Activated CD4-positive, alpha-beta T cell treated with anti-CD3 and anti-CD28 coated beads, Interleukin-2, amount 50 U/mL, for 48 hours (primary cell): Measurements from ENCODE around the gene OPN3.
A peak's percentile ranks its signal among the peaks of the same experiment; 100 is the strongest.

ENCODE experiments used
- DNase-seq, 2 experiments: peaks; one replicate each; pipeline ENCODE4 v3.0.0-alpha.2; 2020

Gene OPN3

GRCh38 chr1:241644259-241644658, 4.1 kb upstream of the OPN3 start:
- DNase-seq: no peak

DNA sequence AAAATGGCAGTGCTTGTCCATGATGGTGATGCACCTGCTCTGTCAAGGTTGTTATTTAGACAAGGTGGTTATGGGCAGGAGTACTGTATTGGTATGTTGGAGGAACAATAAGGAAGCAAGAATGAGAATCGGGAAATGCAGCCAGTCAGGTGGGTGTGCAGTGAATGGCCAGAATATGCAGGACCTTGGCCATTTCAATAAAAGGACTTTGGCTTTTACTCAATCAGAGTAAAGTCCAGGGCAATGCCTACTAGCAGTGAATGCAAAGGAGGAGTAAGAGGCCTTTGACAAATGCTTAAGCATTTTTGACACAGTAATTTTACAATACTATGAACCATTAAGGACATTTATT, 2.4 kb upstream of the OPN3 start:
- no peak for DNase-seq

DNA sequence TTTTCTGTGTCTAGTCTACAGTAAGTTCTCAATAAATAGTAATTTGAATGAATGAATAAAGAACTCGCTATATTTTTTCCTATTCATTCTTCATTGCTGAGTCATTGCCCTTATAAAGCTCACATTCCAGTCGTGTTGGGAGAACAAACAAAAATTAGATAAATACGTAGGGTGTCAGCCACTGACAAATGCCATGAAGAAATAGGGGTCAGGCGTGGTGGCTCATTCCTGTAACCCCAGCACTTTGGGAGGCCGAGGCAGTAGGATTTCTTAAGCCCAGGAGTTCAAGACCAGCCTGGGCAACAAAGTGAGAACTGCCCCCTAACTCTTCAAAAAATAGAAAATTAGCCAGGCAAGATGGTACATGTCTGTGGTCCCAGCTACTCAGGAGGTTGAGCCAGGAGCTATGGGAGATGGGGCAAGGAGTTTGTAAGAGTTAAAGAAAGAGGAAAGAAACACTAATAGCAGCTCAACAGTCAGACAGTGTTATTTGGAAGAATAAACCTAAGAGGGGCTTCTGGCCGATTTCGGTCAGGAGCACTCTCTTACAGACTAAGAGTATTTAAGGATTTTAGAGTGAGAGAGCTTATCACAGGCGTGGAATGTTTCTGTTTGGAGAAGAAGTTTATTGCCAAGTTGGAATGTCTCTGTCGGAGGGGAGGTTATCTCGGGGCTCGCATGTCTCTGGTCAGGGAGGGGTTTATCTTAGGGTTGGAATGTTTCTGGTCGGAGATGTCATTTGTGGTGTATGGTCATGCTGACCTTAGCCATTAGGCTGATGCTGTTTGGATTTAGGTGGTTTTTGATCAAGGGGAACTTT, 1.8 kb upstream of the OPN3 start:
- no peak for DNase-seq

DNA sequence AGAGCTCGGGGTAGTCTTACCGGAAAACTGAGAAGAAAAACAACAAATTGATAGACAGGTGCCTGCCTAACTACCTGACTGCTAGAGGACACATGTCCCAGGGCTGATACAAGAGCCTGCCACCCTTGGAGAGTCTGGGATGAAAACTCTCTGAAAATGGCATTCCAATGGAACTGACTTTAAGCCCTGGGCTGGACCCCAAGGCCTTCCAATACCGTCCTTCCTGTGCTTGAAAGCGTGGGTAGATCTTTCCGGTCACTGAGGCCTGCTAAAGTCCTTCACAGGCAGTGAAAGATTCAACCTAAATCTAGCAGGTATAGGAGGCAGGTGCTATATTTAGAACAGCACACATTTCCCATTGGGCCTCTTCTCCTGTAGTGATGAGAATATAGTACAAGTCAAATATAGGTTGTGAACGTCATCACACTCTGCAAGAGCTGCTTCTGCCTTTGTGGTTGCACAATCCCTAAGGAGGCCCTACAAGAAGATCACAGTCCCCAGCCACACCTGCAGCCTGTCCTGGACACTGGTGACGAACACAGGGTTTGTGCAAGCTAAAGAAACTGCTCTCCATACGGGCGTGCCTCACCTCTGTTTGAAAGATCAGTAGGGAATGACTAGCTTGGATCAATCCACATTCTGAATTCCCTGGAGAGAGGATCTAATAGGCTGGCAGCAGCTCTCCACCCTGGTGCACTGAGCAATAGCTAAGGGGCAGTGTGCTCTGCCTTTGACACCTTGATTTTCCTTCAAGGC, 876 bp upstream of the OPN3 start:
- peak in 1 of 2 experiments; percentile 5 for DNase-seq

- peak; percentile 44 to 50 for DNase-seq
Observed at GRCh38 chr1:241639623-241640148, 483 bp downstream of the OPN3 start.

DNA sequence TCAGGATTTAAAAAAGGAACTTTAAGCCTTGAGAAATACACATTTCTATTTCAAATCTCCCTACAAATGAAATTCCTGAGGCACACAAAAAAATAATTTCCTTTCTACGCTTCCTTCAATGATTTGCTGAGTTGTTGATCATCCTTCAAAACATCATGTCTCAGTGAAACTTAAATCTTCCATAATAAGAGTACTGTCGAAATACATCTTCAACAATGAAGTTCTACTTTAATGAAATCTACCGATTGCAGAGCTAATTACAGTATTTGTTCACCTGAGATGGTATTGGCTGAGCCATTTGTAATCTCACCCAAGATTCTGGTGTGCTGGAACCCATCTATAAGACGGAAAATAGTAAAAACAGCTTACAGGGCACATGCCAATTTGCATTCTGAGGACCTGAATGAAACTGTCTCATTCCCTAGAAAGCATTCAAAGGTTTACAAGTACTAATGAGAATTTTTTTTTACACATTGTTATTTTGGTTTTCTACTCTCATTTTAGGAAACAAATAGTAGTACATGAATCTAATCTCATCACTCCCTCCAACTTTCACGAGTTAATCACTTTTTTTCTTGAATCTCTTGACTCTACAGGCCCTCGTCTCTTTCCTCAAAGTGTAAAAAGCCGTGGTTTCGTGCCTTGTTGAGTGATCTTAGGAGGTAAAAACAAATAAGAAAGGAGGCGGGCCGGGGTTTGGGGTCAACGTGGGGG, 1.1 kb downstream of the OPN3 start:
- DNase-seq: no peak

GRCh38 chr1:241638099-241638682, 2.0 kb downstream of the OPN3 start:
- no peak for DNase-seq

DNA sequence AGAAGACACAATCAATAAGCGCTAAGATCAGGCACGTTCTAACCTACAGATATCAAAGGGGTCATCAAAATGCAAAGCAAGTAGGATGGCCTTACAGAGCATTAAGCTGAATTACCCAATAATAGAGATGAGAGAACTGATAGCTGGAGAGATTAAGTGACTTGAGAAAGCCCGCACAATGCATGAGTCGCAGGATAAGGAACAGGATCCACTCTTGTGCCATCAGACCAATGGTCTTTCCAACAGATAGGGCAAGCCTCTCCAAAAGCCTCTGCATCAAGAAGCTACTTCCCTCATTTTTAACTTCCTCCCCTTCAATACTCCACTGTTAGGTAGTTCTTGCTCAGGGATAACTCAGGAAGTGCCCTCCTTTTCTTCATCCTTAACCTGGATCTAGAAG, 2.6 kb downstream of the OPN3 start:
- DNase-seq: no peak

DNA sequence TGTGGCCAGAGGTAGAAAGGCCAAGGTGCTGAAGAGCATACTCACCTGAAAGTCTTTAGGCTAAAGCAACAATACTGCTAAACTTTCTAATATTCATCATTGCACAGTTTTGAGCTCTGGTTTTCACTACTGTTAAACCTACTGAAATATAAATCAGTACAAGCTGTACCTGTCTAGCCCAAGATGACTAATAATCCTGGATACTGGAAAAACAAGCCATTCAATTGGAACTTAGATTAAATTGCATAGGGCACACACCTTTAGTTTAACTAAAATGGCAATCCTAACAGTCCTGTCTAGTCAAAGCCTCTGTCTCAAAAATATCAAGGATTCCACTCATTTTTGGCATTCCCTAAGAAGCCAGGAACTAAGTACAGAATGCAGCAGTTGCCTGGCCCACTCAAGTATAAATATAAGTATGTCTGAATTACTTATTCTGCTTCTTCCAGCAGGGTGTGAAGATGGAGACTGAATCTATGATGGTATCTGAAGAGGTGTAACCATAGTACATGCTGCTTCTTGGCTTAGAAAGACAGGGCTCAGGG, 3.1 kb downstream of the OPN3 start:
- no peak for DNase-seq

DNA sequence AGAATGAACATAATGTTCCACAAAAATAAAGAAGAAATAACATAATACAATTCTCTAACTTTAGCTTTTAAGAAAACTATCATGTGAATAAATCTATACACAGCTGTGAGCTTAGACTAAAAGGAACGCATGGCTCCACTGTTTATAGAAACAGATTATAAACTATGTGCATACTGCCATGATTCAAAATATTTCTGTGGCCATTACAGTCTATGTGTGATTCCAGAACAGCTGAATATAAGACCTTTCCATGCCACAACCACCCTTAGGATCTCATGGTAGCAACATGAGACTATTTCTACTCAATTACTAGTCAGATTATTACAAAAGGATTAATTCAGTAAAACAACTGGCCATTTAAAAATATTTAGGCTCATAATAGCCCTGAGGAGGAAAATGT, 3.9 kb downstream of the OPN3 start:
- no peak for DNase-seq

DNA sequence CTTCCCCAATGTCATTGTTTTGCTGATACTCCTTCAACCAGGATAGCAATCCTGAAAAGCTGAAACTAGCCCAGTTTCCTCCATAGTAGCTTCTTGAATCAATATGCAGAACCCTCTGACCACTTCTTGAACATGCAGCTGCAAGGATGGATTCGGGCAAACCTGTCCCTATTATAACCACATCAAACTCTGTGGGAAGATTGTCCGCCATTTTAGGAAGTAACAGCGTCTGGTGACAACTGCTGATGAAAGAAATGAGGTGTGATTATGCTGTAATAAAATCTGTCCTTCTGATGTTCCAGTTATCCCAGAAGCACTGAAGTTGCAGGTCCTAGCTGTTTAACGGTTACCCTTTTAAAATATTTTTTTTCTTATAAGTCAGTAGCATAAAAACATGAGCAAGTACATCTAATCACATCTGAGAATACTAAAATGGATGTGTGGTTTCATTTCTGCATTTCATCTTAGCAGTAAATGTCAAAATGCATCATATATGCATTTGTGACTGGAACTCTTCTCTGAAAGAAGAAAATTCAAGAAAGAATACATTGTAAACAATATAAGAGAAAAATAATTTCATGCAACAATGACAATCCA, 4.5 kb downstream of the OPN3 start:
- no peak for DNase-seq

- no peak for DNase-seq
Observed at GRCh38 chr1:241632987-241633386, 7.2 kb downstream of the OPN3 start.

DNA sequence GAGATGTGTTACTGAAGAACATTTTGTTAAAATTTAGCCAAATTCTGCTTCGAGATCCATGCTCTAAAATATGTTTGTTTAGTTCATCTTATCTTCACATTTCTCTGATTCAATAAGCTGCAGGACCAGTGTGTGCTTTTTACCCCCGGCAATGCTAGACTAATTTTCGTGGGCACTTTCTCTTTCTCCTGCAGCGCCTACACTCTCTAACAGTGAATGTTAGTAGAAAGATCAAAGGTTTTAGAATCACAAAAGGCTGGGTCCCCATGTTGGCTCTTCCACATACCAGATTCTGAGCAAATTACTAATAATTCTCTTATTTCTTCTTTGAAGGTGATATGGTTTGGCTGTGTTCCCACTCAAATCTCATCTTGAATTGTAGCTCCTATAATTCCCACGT, 8.5 kb downstream of the OPN3 start:
- DNase-seq: no peak

- DNase-seq: no peak
Observed at GRCh38 chr1:241630899-241631298, 9.3 kb downstream of the OPN3 start.

DNA sequence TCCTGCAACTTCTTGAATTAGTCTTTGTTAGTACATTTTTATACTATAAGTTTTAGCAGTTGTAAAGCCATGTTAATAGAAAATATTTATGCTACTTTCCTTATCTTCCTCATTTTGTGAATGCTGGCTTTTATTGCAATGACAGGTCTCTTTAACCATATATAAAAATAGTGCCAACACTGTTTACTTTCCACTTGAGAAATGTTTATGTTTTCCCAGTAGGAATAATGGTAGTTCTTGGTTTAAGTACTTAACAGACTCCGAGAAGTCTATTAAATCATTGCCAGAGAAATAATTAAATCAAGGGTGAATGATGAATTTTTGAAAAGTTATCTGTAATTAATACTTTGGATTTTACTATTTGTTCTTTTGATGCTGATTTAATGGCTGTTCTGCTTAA, 9.7 kb downstream of the OPN3 start:
- DNase-seq: no peak

- no peak for DNase-seq
Observed at GRCh38 chr1:241630005-241630404, 10.2 kb downstream of the OPN3 start.

- peak in 1 of 2 experiments; percentile 27 for DNase-seq
Observed at GRCh38 chr1:241627453-241628259, 12.5 kb downstream of the OPN3 start.

GRCh38 chr1:241624935-241625334, 15.2 kb downstream of the OPN3 start:
- no peak for DNase-seq

DNA sequence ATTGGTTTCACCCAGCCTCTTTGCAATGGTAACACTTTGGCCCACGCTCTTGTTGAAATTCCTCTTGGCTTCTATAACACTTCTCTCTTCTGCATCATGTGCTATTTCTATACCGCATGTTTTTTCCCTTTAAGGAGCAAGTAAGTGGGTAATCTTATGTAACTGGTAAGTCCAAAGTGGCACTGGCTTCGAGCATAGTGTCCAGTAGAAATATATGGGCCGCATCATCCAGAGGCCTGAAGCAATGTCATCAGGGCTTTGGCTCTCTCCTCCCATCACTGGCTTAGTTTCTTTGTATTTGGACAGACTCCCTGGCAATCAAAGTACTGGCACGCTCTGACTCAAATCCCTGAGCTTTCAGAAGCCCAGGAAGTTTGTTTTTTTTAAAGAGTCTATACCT, 17.5 kb downstream of the OPN3 start:
- no peak for DNase-seq

GRCh38 chr1:241617426-241617825, 22.7 kb downstream of the OPN3 start:
- no peak for DNase-seq
